LNCaP clone FGC (cell line): ENCODE data around the gene SCNN1B.
"Not testable (repeated sequence)": the region's sequence is repeated elsewhere in the genome, so short reads cannot be mapped to it uniquely, and the experiment has no call there.

Experiments used
- DNase-seq: peaks from one replicate; pipeline ENCODE4 v3.0.0-alpha.2; 2011; ENCODE audit warnings: low read depth
- H3K4me3 ChIP-seq: 2 replicates; pipeline ENCODE4 v1.5.1; 2011; ENCODE audit warnings: mild to moderate bottlenecking, low read depth, low read length, control low read depth
- TF ChIP-seq, protein P1 (sequence below): IDR thresholded peaks from 2 replicates; pipeline ENCODE4 v1.5.1; 2012; ENCODE audit warnings: mild to moderate bottlenecking; ENCODE audit not compliant: control insufficient read depth, insufficient read depth; ENCODE audit errors: extremely low read depth

Gene SCNN1B

DNA sequence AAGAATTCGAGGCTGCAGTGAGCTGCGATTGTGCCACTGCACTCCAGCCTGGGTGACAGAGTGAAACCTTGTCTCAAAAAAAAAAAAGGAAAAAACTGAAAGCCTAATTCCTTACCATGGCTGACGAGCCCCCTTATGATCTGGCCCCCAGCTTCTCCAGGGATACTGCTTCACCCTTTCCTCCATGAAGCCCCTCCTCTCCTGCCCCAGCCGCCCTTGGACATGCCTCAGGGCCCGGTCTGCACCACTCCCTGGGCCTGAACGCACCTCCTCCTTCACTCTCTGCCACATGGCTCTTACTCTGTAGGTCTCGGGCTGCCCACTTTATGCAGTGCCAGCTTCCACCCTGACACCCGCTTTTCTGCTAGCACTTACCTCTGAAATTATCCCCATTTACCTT is 85.6 kb downstream of the SCNN1B start:
- no peak for DNase-seq

DNA sequence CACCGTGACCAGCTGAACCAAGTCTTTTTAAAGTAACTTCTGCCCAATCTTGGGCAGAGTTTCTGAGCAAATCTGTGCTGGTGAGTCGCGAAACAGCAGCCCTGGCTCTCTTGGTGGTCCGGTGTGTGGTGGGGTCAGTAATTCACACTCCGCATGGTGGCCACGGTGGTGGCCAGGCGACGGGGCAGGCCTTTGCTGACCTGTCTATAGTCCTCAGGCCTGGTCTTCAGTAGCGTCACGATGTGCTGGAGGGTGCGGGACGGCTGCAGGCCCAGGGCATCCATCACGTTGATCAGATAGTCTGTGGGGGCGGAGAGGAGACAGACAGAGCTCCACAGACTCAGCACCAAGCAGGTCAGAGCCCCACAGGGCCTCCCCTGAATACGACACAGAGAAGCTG is 86.7 kb downstream of the SCNN1B start:
- no peak overlapping the region for H3K4me3 ChIP-seq
- TF ChIP-seq, protein P1, sequence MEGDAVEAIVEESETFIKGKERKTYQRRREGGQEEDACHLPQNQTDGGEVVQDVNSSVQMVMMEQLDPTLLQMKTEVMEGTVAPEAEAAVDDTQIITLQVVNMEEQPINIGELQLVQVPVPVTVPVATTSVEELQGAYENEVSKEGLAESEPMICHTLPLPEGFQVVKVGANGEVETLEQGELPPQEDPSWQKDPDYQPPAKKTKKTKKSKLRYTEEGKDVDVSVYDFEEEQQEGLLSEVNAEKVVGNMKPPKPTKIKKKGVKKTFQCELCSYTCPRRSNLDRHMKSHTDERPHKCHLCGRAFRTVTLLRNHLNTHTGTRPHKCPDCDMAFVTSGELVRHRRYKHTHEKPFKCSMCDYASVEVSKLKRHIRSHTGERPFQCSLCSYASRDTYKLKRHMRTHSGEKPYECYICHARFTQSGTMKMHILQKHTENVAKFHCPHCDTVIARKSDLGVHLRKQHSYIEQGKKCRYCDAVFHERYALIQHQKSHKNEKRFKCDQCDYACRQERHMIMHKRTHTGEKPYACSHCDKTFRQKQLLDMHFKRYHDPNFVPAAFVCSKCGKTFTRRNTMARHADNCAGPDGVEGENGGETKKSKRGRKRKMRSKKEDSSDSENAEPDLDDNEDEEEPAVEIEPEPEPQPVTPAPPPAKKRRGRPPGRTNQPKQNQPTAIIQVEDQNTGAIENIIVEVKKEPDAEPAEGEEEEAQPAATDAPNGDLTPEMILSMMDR: no peak
- DNase-seq: no peak

More for the DNA sequence above, 85.6 kb downstream of the SCNN1B start:
- no peak overlapping the region for H3K4me3 ChIP-seq
- TF ChIP-seq, protein P1: no peak

- TF ChIP-seq, protein P1: no peak
- DNase-seq: no peak
- H3K4me3 ChIP-seq: no peak overlapping the region
These were observed 87.1 kb downstream of the SCNN1B start for GRCh38 chr16:23389201-23389600.

- not testable (repeated sequence) for H3K4me3 ChIP-seq, DNase-seq
These were observed 87.8 kb downstream of the SCNN1B start for GRCh38 chr16:23389936-23390335.

- no peak overlapping the region for H3K4me3 ChIP-seq
- TF ChIP-seq, protein P1: no peak
- no peak for DNase-seq
These were observed 89.5 kb downstream of the SCNN1B start for GRCh38 chr16:23391381-23392222.

DNA sequence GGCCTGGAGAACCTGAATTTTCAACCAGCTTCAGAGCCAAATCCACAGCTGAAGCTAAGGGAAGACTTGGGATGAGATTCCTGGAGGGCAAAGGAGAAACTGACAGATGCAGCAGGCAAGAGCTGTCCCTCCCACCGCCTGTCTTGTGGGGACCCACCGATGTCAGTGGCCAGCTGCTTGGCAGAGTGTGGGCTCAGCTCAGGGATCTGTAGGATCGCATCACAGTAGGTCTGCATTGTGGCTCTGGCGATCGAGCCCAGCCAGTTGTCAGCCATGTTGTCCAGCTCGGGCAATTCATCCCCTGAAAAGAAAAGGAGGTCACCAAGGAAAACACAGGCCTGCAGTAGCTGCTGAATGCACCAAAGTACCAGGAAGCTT is 90.1 kb downstream of the SCNN1B start:
- DNase-seq: no peak
- TF ChIP-seq, protein P1: no peak
- H3K4me3 ChIP-seq: no peak overlapping the region

DNA sequence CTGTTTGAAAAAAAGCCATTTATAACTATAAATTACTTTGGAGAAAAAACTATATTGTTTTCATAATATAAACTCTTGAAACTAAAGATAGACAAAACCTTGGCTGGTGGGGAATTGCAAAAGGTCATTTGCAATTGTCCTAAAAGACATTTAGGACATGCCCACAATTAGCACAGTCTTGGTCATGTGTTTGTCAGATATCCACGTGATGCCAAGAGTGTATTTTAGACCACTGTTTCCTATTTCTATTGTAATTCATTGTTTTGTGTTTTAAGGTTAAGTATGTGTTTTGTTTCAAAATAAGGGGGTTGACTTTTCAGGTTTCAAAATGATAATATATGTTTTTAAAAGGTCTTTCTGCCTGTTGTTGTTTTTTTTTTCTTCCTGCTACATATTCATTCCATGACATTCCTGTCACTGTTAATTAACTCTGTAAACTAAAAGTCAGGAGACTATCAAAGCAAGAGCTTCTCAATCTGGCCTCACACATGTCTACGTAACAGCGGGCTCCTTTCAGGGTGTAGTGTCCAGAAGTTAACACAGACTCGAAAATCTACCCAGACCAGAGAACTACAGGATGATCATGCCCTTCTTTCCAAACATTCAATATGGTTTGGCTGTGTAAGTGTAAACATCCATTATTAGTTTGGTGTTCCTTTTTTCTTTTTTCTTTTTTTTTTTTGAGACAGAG is 92.2 kb downstream of the SCNN1B start:
- TF ChIP-seq, protein P1: no peak
- H3K4me3 ChIP-seq: no peak overlapping the region
- no peak for DNase-seq
